CD4-positive, alpha-beta T cell treated with Interleukin-4 for 1 hour (primary cell): Measurements from ENCODE around the gene RTRAF.

Experiments used
- DNase-seq, 2 donors: peaks; one replicate each; pipeline ENCODE4 v3.0.0-alpha.2; 2020 to 2022

Gene RTRAF

GRCh38 chr14:52051871-52052270 is 62.5 kb downstream of the RTRAF start:
- no peak for DNase-seq

GRCh38 chr14:52052288-52052943 is 63.1 kb downstream of the RTRAF start:
- DNase-seq: no peak

- DNase-seq: no peak
Observed at GRCh38 chr14:52053044-52053443, 63.7 kb downstream of the RTRAF start.

- DNase-seq: no peak
Observed at GRCh38 chr14:52054678-52055077, 65.3 kb downstream of the RTRAF start.

- no peak for DNase-seq
Observed at GRCh38 chr14:52055167-52055566, 65.8 kb downstream of the RTRAF start.

- DNase-seq: no peak
Observed at GRCh38 chr14:52058341-52058740, 69.0 kb downstream of the RTRAF start.

- no peak for DNase-seq
Observed at GRCh38 chr14:52059649-52060048, 70.3 kb downstream of the RTRAF start.

- DNase-seq: no peak
Observed at GRCh38 chr14:52060080-52060479, 70.7 kb downstream of the RTRAF start.
